HG03159 (cell line): ENCODE measurements around the gene LRRC28.

ENCODE experiments used
- ATAC-seq: cut with Tn5 transposase; IDR thresholded peaks from one replicate; pipeline ENCODE4 v1.9.1; 2021; ENCODE audit warnings: mild to moderate bottlenecking, moderate library complexity; ENCODE audit not compliant: unreplicated experiment

Gene LRRC28

GRCh38 chr15:99341786-99342185, 90.5 kb downstream of the LRRC28 start:
- no peak for ATAC-seq

GRCh38 chr15:99343208-99343607, 91.9 kb downstream of the LRRC28 start:
- ATAC-seq: no peak

GRCh38 chr15:99343881-99344551, 92.7 kb downstream of the LRRC28 start:
- ATAC-seq: no peak

- no peak for ATAC-seq
Measured at GRCh38 chr15:99344639-99345038, 93.4 kb downstream of the LRRC28 start.

- no peak for ATAC-seq
Measured at GRCh38 chr15:99345242-99345641, 94.0 kb downstream of the LRRC28 start.

GRCh38 chr15:99345832-99346462, 94.7 kb downstream of the LRRC28 start:
- ATAC-seq: no peak

GRCh38 chr15:99347574-99347973, 96.3 kb downstream of the LRRC28 start:
- ATAC-seq: no peak

- peak; percentile 58 for ATAC-seq
Measured at GRCh38 chr15:99348412-99348811, 97.1 kb downstream of the LRRC28 start.

GRCh38 chr15:99350408-99350807, 99.1 kb downstream of the LRRC28 start:
- no peak for ATAC-seq

- no peak for ATAC-seq
Measured at GRCh38 chr15:99359769-99360168, 108.5 kb downstream of the LRRC28 start.

- no peak for ATAC-seq
Measured at GRCh38 chr15:99361545-99362185, 110.4 kb downstream of the LRRC28 start.

- ATAC-seq: peak; percentile 97
Measured at GRCh38 chr15:99365242-99365641, 114.0 kb downstream of the LRRC28 start.

- no peak for ATAC-seq
Measured at GRCh38 chr15:99366013-99366412, 114.7 kb downstream of the LRRC28 start.

- ATAC-seq: no peak
Measured at GRCh38 chr15:99368743-99369142, 117.5 kb downstream of the LRRC28 start.

GRCh38 chr15:99369196-99369595, 117.9 kb downstream of the LRRC28 start:
- ATAC-seq: no peak

- peak; percentile 75 for ATAC-seq
Measured at GRCh38 chr15:99371180-99372103, 120.2 kb downstream of the LRRC28 start.

- ATAC-seq: no peak
Measured at GRCh38 chr15:99385005-99385669, 133.9 kb downstream of the LRRC28 start.

GRCh38 chr15:99385865-99386264, 134.6 kb downstream of the LRRC28 start:
- no peak for ATAC-seq

- ATAC-seq: no peak
Measured at GRCh38 chr15:99386391-99386790, 135.1 kb downstream of the LRRC28 start.

- no peak for ATAC-seq
Measured at GRCh38 chr15:99387421-99388168, 136.3 kb downstream of the LRRC28 start.
